Fibroblast of the aortic adventitia (primary cell): Measurements from ENCODE around the gene C3orf18. TPM values are rescaled to one million over a fixed set of nuclear protein-coding genes. Genes with fewer than 3 reads are reported as not detected.
A peak's percentile ranks its signal among the peaks of the same experiment; 100 is the strongest.
"Not testable (repeated sequence)": the region's sequence is repeated elsewhere in the genome, so short reads cannot be mapped to it uniquely, and the experiment has no call there.

ENCODE experiments used
- DNase-seq: peaks from one replicate; pipeline ENCODE4 v3.0.0-alpha.2; 2010; ENCODE audit warnings: low read depth
- H3K4me3 ChIP-seq: 2 replicates; pipeline ENCODE4 v1.5.1; 2011; ENCODE audit warnings: low read depth, mild to moderate bottlenecking, control low read depth, low read length, moderate library complexity
- CTCF ChIP-seq: IDR thresholded peaks from 2 replicates; pipeline ENCODE4 v1.5.1; 2011; ENCODE audit warnings: mild to moderate bottlenecking, low read length, control low read depth, inconsistent platforms; ENCODE audit not compliant: insufficient read depth
- total RNA-seq: library from RNA; depleted of rRNA; stranded (reverse); fragments of >200 nt; gene quantifications from 2 replicates; pipeline ENCODE4 v1.2.3, GENCODE V29; 2012; ENCODE audit warnings: low replicate concordance

C3orf18 gene
- total RNA-seq, 1 donor = 13.3 TPM

- no peak for TF ChIP-seq CTCF
- no peak overlapping the region for H3K4me3 ChIP-seq
- DNase-seq = no peak
These were observed 46.7 kb downstream of the C3orf18 start for GRCh38 chr3:50520849-50521248.

- peak; percentile 39 for DNase-seq
- TF ChIP-seq CTCF = peak; percentile 97
- H3K4me3 ChIP-seq = no peak overlapping the region
These were observed 48.0 kb downstream of the C3orf18 start for GRCh38 chr3:50519471-50520089.

GRCh38 chr3:50518436-50518835 lies 49.1 kb downstream of the C3orf18 start:
- no peak for TF ChIP-seq CTCF
- H3K4me3 ChIP-seq = no peak overlapping the region
- DNase-seq = no peak

GRCh38 chr3:50517721-50518206 lies 49.8 kb downstream of the C3orf18 start:
- no peak overlapping the region for H3K4me3 ChIP-seq
- TF ChIP-seq CTCF = no peak
- DNase-seq = no peak

GRCh38 chr3:50516440-50516871 lies 51.1 kb downstream of the C3orf18 start:
- TF ChIP-seq CTCF = no peak
- DNase-seq = no peak
- H3K4me3 ChIP-seq = no peak overlapping the region

GRCh38 chr3:50515565-50516439 lies 51.7 kb downstream of the C3orf18 start:
- no peak overlapping the region for H3K4me3 ChIP-seq
- no peak for TF ChIP-seq CTCF
- no peak for DNase-seq

- H3K4me3 ChIP-seq, DNase-seq: not testable (repeated sequence)
These were observed 54.6 kb downstream of the C3orf18 start for GRCh38 chr3:50512908-50513307.
